Left forelimb (tissue), 1 donor: Measurements from ENCODE around the gene AZIN2.
"Not testable (repeated sequence)": the region's sequence is repeated elsewhere in the genome, so short reads cannot be mapped to it uniquely, and the experiment has no call there.

ENCODE experiments used
- DNase-seq: peaks from one replicate; pipeline ENCODE4 v3.0.0-alpha.2; 2018; ENCODE audit warnings: low spot score

AZIN2 gene

GRCh38 chr1:33080885-33081553, at the start of gene AZIN2:
TSS of gene AZIN2 (plus strand) at chr1:33081153. CDS start at chr1:33082250, 1,097 bp downstream.
- peak; percentile 99 for DNase-seq

- no peak for DNase-seq
These were observed 49.4 kb upstream of the AZIN2 start for GRCh38 chr1:33031506-33031905.

- no peak for DNase-seq
These were observed 48.7 kb upstream of the AZIN2 start for GRCh38 chr1:33032126-33032869.

- no peak for DNase-seq
These were observed 44.9 kb upstream of the AZIN2 start for GRCh38 chr1:33036051-33036525.

- peak; percentile 96 for DNase-seq
These were observed 44.1 kb upstream of the AZIN2 start, which contains the start of gene AK2 for GRCh38 chr1:33036526-33037503. TSS of gene AK2 (minus strand) at chr1:33036883. CDS start at chr1:33036828, 55 bp downstream.

- no peak for DNase-seq
These were observed 41.1 kb upstream of the AZIN2 start for GRCh38 chr1:33039840-33040239.

- DNase-seq, result no peak
These were observed 39.9 kb upstream of the AZIN2 start for GRCh38 chr1:33041026-33041425.

GRCh38 chr1:33042831-33043230, 38.1 kb upstream of the AZIN2 start:
- no peak for DNase-seq

- DNase-seq, result no peak
These were observed 37.5 kb upstream of the AZIN2 start for GRCh38 chr1:33043267-33044092.

- no peak for DNase-seq
These were observed 35.7 kb upstream of the AZIN2 start for GRCh38 chr1:33045246-33045645.

GRCh38 chr1:33045814-33046213, 35.1 kb upstream of the AZIN2 start:
- no peak for DNase-seq

- DNase-seq, result not testable (repeated sequence)
These were observed 34.7 kb upstream of the AZIN2 start for GRCh38 chr1:33046234-33046633.

GRCh38 chr1:33047290-33047689, 33.7 kb upstream of the AZIN2 start:
- no peak for DNase-seq

GRCh38 chr1:33047839-33048305, 33.1 kb upstream of the AZIN2 start:
- no peak for DNase-seq

GRCh38 chr1:33048426-33048825, 32.5 kb upstream of the AZIN2 start:
- no peak for DNase-seq

- no peak for DNase-seq
These were observed 31.6 kb upstream of the AZIN2 start for GRCh38 chr1:33049371-33049770.

GRCh38 chr1:33050221-33051076, 30.5 kb upstream of the AZIN2 start:
- no peak for DNase-seq

- peak; percentile 72 for DNase-seq
These were observed 25.5 kb upstream of the AZIN2 start for GRCh38 chr1:33055210-33056008.

GRCh38 chr1:33056426-33056825, 24.5 kb upstream of the AZIN2 start:
- no peak for DNase-seq
